ENCODE results near the gene CEP95. TPM values are rescaled to one million over a fixed set of nuclear protein-coding genes. Genes with fewer than 3 reads are reported as not detected.

CEP95 gene
- total and polyA plus RNA-seq, 10 of the 15 experiments (the other 5 are each of a cell fraction or from before 2014, with no cell fraction given), result 17.7 to 54.9 (median 29.6) TPM

- TF ChIP-seq ATF7 (IDR thresholded peaks at IDR 0.05; ENCODE audit: low read depth), result peak; percentile 95
- TF ChIP-seq SMC3 (IDR thresholded peaks at IDR 0.05; ENCODE audit: borderline replicate concordance, low read length), result no peak
- no peak for TF ChIP-seq E4F1 (IDR thresholded peaks at IDR 0.05; ENCODE audit: borderline replicate concordance, partially characterized antibody)
- no peak for TF ChIP-seq RFX5 (IDR thresholded peaks at IDR 0.05; ENCODE audit: low read depth, low read length)
- no peak for TF ChIP-seq YBX1 (IDR thresholded peaks at IDR 0.05)
- TF ChIP-seq BRCA1 (IDR thresholded peaks at IDR 0.05; ENCODE audit: low read depth, low read length), result no peak
- peak; percentile 53 for TF ChIP-seq ATF2 (IDR thresholded peaks at IDR 0.05; ENCODE audit: low read length)
- TF ChIP-seq E2F4 (IDR thresholded peaks at IDR 0.05; ENCODE audit: low read depth, low read length), result no peak
- TF ChIP-seq EZH2 (IDR thresholded peaks at IDR 0.05; ENCODE audit: borderline replicate concordance, control insufficient read depth, low read depth, low read length), result no peak
- peak; percentile 89; the same call in 1 of the 2 replicates for TF ChIP-seq TCF12 (IDR thresholded peaks at IDR 0.05; ENCODE audit: low read depth, low read length)
- no peak for TF ChIP-seq PAX8 (IDR thresholded peaks at IDR 0.05)
- TF ChIP-seq ZBED1 (IDR thresholded peaks at IDR 0.05; ENCODE audit: borderline replicate concordance), result no peak; the same call in 1 of the 2 replicates
- no peak for TF ChIP-seq CHD2 (IDR thresholded peaks at IDR 0.05; ENCODE audit: borderline replicate concordance, low read depth, low read length)
- TF ChIP-seq NFYA (IDR thresholded peaks at IDR 0.05; ENCODE audit: borderline replicate concordance, low read depth, low read length), result no peak
- no peak for TF ChIP-seq IKZF1 (conservative IDR thresholded peaks at IDR 0.05)
- no peak for TF ChIP-seq NFXL1 (IDR thresholded peaks at IDR 0.05; ENCODE audit: borderline replicate concordance)
- TF ChIP-seq EED (IDR thresholded peaks at IDR 0.05; ENCODE audit: low read depth), result no peak
- no peak for TF ChIP-seq IRF3 (IDR thresholded peaks at IDR 0.05)
- no peak for TF ChIP-seq MTA2 (IDR thresholded peaks at IDR 0.05; ENCODE audit: low read depth)
- peak; percentile 92 for TF ChIP-seq SMAD1 (IDR thresholded peaks at IDR 0.05; ENCODE audit: low read depth, partially characterized antibody)
- no peak for TF ChIP-seq SMARCA5 (IDR thresholded peaks at IDR 0.05)
- TF ChIP-seq CREM (IDR thresholded peaks at IDR 0.05; ENCODE audit: low read depth), result peak; percentile 46; the same call in 1 of the 2 replicates
- TF ChIP-seq NRF1 (conservative IDR thresholded peaks at IDR 0.05; ENCODE audit: low read depth, low read length), result peak; percentile 43; the same call in 1 of the 2 replicates
- TF ChIP-seq IRF4 (IDR thresholded peaks at IDR 0.05; ENCODE audit: low read depth, low read length), result no peak
- TF ChIP-seq TARDBP (IDR thresholded peaks at IDR 0.05; ENCODE audit: borderline replicate concordance), result no peak; the same call in 1 of the 2 replicates
- TF ChIP-seq SPI1 (IDR thresholded peaks at IDR 0.05; ENCODE audit: borderline replicate concordance, insufficient read depth, low read depth, low read length), result no peak
- no peak for TF ChIP-seq DPF2 (IDR thresholded peaks at IDR 0.05)
- TF ChIP-seq MTA3 (IDR thresholded peaks at IDR 0.05; ENCODE audit: borderline replicate concordance, low read length), result no peak
- peak; percentile 90; the same call in 1 of the 2 replicates for TF ChIP-seq TCF3 (IDR thresholded peaks at IDR 0.05; ENCODE audit: borderline replicate concordance, insufficient read depth, low read depth, low read length)
- TF ChIP-seq BMI1 (IDR thresholded peaks at IDR 0.05; ENCODE audit: borderline replicate concordance), result no peak
Observed at GRCh38 chr17:64506201-64506575, 589 bp upstream of the CEP95 start, which contains the start of gene DDX5 (continued).

Data from GM12878 (cell line).